CD4-positive, alpha-beta T cell (primary cell): Measurements from ENCODE around the gene TTC33. TPM values are rescaled to one million over a fixed set of nuclear protein-coding genes. Genes with fewer than 3 reads are reported as not detected.

Experiments used
- ATAC-seq: fragments of 200-7000 bp; cut with Tn5 transposase; one replicate; pipeline ENCODE4 v1.10.0; 2022; ENCODE audit warnings: mild to moderate bottlenecking; ENCODE audit not compliant: poor library complexity
- CTCF ChIA-PET: fragments of 350-600 bp; sonication (Branson Sonifier 250); formaldehyde crosslinking; loops from one replicate; lab custom pipeline; 2021; ENCODE audit warnings: antibody characterized with exemption, inconsistent platforms; lab: Charles Lee
- POLR2A ChIA-PET: fragments of 350-600 bp; sonication (Branson Sonifier 250); formaldehyde crosslinking; loops from one replicate; lab custom pipeline; 2021; ENCODE audit warnings: antibody characterized with exemption, inconsistent platforms; lab: Charles Lee
- DNase-seq, 14 experiments: peaks; one replicate each; pipeline ENCODE4 v3.0.0-alpha.2; 2013 to 2020; ENCODE audit warnings: mixed read lengths in 2 of 14
- H3K27ac ChIP-seq, 2 donors: one replicate each; pipeline versions ENCODE4 v1.5.1 to v1.7.0; 2013; ENCODE audit warnings: low read length in 2 of 2, low read depth in 1 of 2, mild to moderate bottlenecking in 1 of 2
- H3K27me3 ChIP-seq, 2 experiments: 1 replicate in 1 of 2; 2 replicates in 1 of 2; pipeline versions ENCODE4 v1.6.1 to v1.7.0; 2013; ENCODE audit warnings: low read length in 2 of 2, control low read depth in 1 of 2, mild to moderate bottlenecking in 1 of 2, moderate library complexity in 1 of 2; ENCODE audit not compliant: insufficient read depth in 2 of 2, control insufficient read depth in 1 of 2
- H3K36me3 ChIP-seq: one replicate; pipeline ENCODE4 v1.6.1; 2013; ENCODE audit warnings: low read length, control low read depth; ENCODE audit not compliant: insufficient read depth
- H3K4me1 ChIP-seq: one replicate; pipeline ENCODE4 v1.6.1; 2013; ENCODE audit warnings: low read length, control low read depth; ENCODE audit not compliant: insufficient read depth
- H3K4me3 ChIP-seq: one replicate; pipeline ENCODE4 v1.5.1; 2013; ENCODE audit warnings: mild to moderate bottlenecking, low read length, moderate library complexity
- H3K9me3 ChIP-seq, 2 experiments: 1 replicate in 1 of 2; 2 replicates in 1 of 2; pipeline versions ENCODE4 v1.6.1 to v1.7.0; 2013; ENCODE audit warnings: low read length in 2 of 2, mild to moderate bottlenecking in 2 of 2, control low read depth in 1 of 2, moderate library complexity in 1 of 2; ENCODE audit not compliant: control insufficient read depth in 1 of 2, insufficient read depth in 1 of 2
- H3K27ac Mint-ChIP-seq: one replicate; pipeline ENCODE4 v1.8.0; 2020; ENCODE audit warnings: mixed read lengths
- H3K27me3 Mint-ChIP-seq: one replicate; pipeline ENCODE4 v1.8.0; 2021; ENCODE audit warnings: mixed read lengths
- H3K36me3 Mint-ChIP-seq: one replicate; pipeline ENCODE4 v1.8.0; 2021; ENCODE audit warnings: low read depth, mixed read lengths
- H3K4me1 Mint-ChIP-seq: one replicate; pipeline ENCODE4 v1.8.0; 2021; ENCODE audit warnings: low read depth, mixed read lengths
- H3K4me3 Mint-ChIP-seq: one replicate; pipeline ENCODE4 v1.8.0; 2020; ENCODE audit warnings: mild to moderate bottlenecking, mixed read lengths
- H3K9me3 Mint-ChIP-seq: one replicate; pipeline ENCODE4 v1.8.0; 2020; ENCODE audit warnings: mixed read lengths
- CTCF ChIP-seq: fragments of 200-600 bp; IDR thresholded peaks from one replicate; pipeline ENCODE4 v1.8.0; 2022; ENCODE audit warnings: antibody characterized with exemption, mild to moderate bottlenecking
- intact Hi-C, 2 experiments: fragments of 100-400 bp; cut with DNase I in 1 of 2; cut with micrococcal nuclease in 1 of 2; formaldehyde crosslinking; loops; one replicate each; pipeline versions ENCODE4 v1.15.1 to v1.9.0; 2023 to 2025; cut with DNase I, micrococcal nuclease
- total RNA-seq, 174 experiments: library from RNA in 2 of 174; stranded (reverse) in 2 of 174; gene quantifications; one replicate each; pipeline ENCODE4 v1.2.3 and lab custom pipeline; 2021 to 2026

TTC33 gene
- total RNA-seq, 2 experiments from 2014 or later, result 8.7 to 12.0 TPM

GRCh38 chr5:40464511-40464910 lies 291.2 kb downstream of the TTC33 start:
- no peak for ATAC-seq
- POLR2A ChIA-PET, result no interaction called here
- CTCF ChIA-PET, result no interaction called here

More at GRCh38 chr5:40464511-40464910, 291.2 kb downstream of the TTC33 start:
- peaks cover 4% of the 10 kb centered on the region for H3K36me3 Mint-ChIP-seq
- H3K4me1 Mint-ChIP-seq, result no peaks in the 10 kb centered on the region
- no peak overlapping the region for H3K27ac Mint-ChIP-seq
- H3K27me3 Mint-ChIP-seq, result no peaks in the 10 kb centered on the region
- DNase-seq, result no peak
- no peak overlapping the region for H3K4me3 Mint-ChIP-seq
- Histone ChIP-seq H3K27me3 (no peaks in the 10 kb centered on the region), H3K4me3 (no peak overlapping the region), H3K9me3 (peaks cover 0 to 6% of the 10 kb centered on the region in 2 experiments), H3K36me3 (no peaks in the 10 kb centered on the region), H3K4me1 (no peaks in the 10 kb centered on the region), H3K27ac (no peak overlapping the region)
- no peak for TF ChIP-seq CTCF
- H3K9me3 Mint-ChIP-seq, result peaks cover 8% of the 10 kb centered on the region
- intact Hi-C loops, result no loop called here

Other genes with a start within 250 kb of the TTC33 start
- gene PTGER4, start 76.0 kb downstream of the TTC33 start, total RNA-seq, result 100 to 1,000 TPM; 352 to 356 TPM
- gene PRKAA1, start 42.4 kb upstream of the TTC33 start, total RNA-seq, result 100 to 1,000 TPM; 102 to 105 TPM
- gene RPL37, start 79.3 kb upstream of the TTC33 start, total RNA-seq, result 1,000 to 10,000 TPM; 2,845 to 2,986 TPM
- gene CARD6, start 85.4 kb upstream of the TTC33 start, total RNA-seq, result under 1 TPM; 0.16 to 0.53 TPM
- not detected for gene C7, start 153.5 kb upstream of the TTC33 start, total RNA-seq